ENCODE measurements around the gene KCP. TPM values are rescaled to one million over a fixed set of nuclear protein-coding genes. Genes with fewer than 3 reads are reported as not detected.

KCP gene
- total RNA-seq, 1 experiment from 2014 or later = 1.2 TPM

- peak; percentile 77 for DNase-seq (ENCODE audit: low spot score)
These were observed 36.1 kb downstream of the KCP start for GRCh38 chr7:128874140-128875031.

GRCh38 chr7:128873234-128873633 lies 37.3 kb downstream of the KCP start:
- no peak for DNase-seq (ENCODE audit: low spot score)

GRCh38 chr7:128872394-128872824 lies 38.1 kb downstream of the KCP start:
- DNase-seq (ENCODE audit: low spot score) = peak; percentile 48

DNA sequence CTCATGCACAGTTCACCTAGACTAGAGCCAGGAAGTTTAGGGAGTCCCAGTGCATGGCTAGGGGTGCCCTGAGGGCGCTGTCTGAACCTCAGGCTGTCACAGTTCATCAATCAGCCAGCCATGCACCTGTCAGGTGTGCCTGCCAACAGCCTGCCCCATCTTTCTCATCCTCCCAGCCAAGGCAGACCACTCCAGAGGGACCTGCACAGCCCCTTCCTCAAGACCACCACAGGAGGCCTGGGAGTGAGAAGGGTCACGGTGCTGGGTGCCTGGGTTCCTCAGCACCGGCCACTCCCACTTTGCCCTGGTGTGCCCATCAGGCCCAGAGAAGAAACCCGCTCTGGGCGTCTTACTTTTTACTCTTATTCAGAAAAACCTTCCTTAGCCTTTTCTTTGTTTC lies 39.5 kb downstream of the KCP start:
- no peak for DNase-seq (ENCODE audit: low spot score)

- no peak for DNase-seq (ENCODE audit: low spot score)
These were observed 40.6 kb downstream of the KCP start for GRCh38 chr7:128869944-128870285.

GRCh38 chr7:128869138-128869943 lies 41.2 kb downstream of the KCP start:
- peak; percentile 63 for DNase-seq (ENCODE audit: low spot score)

DNA sequence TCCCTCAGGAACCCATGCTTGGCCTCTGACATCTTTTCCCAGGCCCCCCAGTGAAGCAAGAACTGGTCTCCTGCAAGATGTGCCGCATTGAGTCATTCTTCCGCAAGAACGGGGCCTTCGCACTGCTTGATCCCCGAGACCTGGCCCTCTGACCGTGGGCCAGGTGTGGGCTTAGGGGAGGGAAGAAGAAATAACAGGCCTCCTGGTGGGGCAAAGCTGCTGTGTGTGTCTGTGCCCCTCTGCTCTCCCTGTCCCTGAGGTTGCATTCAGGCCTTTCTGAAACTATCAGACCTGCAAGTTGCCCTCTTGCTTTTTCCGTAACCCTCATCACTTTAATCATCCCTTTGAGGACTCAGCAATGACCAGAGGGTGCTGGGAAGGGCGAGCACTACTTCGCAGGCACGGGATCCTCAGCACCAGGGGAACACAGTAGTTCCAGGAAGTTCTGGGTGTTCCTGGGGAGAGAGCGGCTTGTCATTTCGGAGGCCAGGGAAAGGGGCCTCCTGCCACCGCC lies 41.8 kb downstream of the KCP start:
- peak; percentile 23 for DNase-seq (ENCODE audit: low spot score)

- DNase-seq (ENCODE audit: low spot score) = peak; percentile 44
These were observed 42.5 kb downstream of the KCP start for GRCh38 chr7:128867842-128868623.

DNA sequence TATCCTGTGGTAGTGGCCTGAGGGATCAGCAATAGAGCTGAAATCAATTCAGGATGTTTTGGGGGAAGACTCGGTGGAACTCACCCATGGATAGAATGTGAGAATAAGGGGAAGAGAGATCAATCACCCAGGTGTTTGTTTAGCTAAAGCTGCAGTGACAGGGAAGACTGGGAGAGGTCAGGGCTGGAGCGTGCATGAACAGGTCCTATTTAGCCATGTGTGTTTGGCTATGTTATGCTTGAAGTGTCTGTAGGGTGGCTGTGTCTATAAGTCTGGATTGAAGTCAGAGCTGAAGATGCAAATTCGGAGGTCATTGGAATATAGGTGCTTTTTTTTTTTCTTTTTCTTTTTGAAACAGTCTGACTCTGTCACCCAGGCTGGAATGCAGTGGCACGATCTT lies 43.3 kb downstream of the KCP start:
- DNase-seq (ENCODE audit: low spot score) = no peak

DNA sequence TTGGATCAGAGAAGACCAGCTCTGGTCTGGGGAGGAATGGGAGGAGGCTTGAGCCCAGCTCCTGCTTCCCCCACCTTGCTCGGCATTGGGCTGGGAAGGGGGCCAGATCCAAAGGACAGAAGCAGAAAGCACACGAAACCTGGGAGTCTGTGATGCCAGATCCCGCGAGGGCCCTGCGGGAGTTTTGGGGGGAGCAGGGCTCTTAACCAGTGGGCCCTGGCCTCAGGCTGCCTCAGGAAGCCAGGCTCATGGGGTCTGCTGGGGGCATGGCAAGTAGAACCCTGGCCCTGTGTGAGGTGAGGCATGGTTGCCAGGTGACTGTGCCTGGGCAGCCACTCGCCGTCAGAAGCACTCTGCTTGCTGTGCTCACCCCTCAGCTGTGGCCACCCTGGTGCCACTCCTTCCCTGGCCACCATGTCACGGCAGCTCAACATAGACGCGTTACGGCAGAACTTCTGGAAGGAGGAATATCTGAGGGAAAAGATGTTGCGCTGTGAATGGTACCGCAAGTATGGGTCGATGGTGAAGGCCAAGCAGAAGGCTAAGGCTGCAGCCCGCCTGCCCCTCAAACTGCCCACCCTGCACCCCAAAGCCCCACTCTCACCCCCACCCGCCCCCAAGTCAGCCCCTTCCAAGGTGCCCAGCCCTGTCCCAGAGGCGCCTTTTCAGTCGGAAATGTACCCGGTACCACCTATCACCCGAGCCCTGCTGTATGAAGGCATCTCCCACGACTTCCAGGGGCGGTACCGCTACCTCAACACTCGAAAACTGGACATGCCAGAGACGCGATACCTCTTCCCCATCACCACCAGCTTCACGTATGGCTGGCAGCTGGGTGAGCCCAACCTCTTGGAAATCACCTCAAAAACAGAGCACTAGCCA lies 44.3 kb downstream of the KCP start:
- DNase-seq (ENCODE audit: low spot score) = no peak

DNA sequence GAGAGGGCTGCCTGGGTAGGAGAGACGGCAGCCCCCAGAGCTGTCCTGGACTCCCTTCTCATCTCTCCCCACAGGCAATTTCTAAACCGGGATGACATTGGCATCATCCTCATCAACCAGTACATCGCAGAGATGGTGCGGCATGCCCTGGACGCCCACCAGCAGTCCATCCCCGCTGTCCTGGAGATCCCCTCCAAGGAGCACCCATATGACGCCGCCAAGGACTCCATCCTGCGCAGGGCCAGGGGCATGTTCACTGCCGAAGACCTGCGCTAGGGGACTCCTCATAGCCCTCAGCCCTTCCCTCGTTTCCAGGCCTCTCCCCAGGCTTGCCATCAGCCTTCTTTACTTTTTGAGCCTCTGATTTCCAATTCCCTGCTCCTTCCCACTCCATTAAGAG lies 45.2 kb downstream of the KCP start:
- no peak for DNase-seq (ENCODE audit: low spot score)

DNA sequence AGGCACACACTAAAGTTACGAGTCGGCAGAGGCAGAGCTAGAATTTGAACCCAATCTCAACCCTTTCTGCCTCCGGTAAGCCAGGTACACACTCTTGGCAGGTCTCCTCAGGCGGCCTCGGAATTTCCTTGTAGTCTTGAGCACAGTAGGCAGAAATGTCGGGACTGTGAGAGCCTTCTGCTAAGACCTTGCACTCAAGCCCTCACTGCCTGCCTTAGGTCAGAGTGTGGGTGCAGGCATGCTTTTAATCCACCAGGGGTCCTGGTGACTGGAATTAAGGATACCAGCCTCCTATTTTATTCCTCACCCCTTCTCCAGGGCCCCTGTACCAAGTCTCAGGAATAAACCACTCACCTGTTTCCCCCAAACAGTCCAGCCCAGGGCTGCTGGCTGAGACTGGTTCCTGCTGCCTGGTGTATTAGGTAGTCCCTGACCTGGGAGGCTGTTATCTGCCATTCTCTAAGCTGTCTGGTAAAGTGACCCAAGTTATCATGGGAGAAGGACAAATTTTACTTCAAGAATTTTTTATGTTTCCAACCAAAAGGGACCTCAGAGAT lies 47.0 kb downstream of the KCP start:
- peak; percentile 85 for DNase-seq (ENCODE audit: low spot score)

GRCh38 chr7:128862571-128863432 lies 47.7 kb downstream of the KCP start, which contains the start of gene ATP6V1F:
Gene ATP6V1F, plus strand, starts transcription at chr7:128862856. Its CDS starts 49 bp downstream, at chr7:128862905.
- peak; percentile 100 for DNase-seq (ENCODE audit: low spot score)

DNA sequence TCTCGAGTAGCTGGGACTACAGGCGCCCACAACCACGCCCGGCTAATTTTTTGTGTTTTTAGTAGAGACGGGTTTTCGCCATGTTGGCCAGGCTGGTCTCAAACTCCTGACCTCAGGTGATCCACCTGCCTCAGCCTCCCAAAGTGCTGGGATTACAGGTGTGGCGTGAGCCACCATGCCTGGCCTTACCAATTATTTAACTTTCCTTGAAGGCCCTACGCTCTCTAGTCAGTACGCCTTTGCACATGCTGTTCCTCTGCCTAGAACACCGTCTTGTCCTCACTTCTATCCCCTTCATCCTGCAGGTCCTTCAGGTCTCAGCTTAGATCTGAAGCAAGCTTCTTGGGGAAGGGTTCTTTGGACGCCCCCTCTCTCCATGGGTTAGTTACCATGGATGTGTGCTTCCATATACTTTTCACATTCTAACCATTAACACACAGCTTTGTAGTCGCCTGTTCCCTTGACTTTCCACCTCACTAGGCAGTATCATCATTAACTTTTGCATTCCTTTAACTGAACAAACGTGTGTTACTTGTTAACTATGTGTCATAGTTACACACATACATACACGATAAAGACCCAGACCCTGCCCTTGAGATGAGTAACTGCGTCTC lies 48.4 kb downstream of the KCP start:
- DNase-seq (ENCODE audit: low spot score) = no peak

DNA sequence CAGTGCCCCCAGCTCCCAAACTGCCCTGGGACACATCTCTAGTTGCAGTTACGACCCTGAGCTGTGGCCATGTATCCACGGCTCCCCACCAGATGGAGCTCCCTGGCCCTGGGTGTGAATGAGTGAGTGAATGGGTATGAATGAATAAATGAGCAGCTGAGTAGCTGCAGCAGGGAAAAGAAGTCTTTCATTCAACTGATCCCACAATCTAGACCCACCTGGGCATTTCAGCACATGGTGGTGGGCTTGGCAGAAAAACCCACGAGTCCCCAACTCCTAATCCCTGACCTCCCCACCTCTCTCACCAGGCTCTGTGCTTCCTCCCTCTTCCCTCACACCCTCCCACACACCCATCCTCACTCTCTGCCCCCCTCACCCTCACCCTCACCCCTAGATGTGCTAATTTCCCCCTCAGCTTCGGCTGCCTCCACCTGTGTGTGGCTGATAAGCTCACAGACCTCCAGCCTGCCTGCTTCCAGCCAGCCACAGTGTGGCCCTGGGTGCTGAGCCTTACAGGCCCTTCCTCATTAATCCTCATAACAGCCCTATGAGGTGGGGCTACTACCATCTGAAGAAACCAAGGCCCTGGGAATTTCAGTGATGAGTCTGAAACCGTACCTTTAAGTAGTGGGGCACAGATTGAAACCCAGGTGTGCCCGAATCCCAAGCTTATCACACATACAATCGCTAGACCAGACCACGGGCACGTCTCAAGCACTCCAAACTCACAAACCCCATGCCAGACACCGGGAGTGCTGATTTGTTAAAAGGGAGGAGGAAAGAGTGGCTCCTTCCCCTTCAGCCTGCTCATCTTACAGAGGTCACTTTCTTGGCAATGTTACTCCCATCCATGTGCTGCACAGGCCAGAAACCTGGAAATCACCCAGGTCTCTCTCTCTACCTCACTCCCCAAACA lies 50.1 kb downstream of the KCP start:
- no peak for DNase-seq (ENCODE audit: low spot score)

GRCh38 chr7:128859232-128860157 lies 51.0 kb downstream of the KCP start:
- no peak for DNase-seq (ENCODE audit: low spot score)

All from HT-29 (cell line).